HEK293T (cell line): ENCODE measurements around the gene TIMM9.

Experiments used
- ARNT ChIP-seq: fragments of 450-650 bp; IDR thresholded peaks from 2 replicates; pipeline ENCODE4 v1.6.1; 2017; ENCODE audit warnings: mild to moderate bottlenecking
- BHLHE40 ChIP-seq: fragments of 450-650 bp; IDR thresholded peaks from 2 replicates; pipeline ENCODE4 v1.6.1; 2016; ENCODE audit warnings: mild to moderate bottlenecking, moderate library complexity, borderline replicate concordance
- FOXM1 ChIP-seq: fragments of 450-650 bp; IDR thresholded peaks from 2 replicates; pipeline ENCODE4 v1.6.1; 2017; ENCODE audit warnings: mild to moderate bottlenecking, borderline replicate concordance
- LEF1 ChIP-seq: fragments of 450-650 bp; IDR thresholded peaks from 2 replicates; pipeline ENCODE4 v1.6.1; 2017; ENCODE audit warnings: mild to moderate bottlenecking, borderline replicate concordance
- SUZ12 ChIP-seq: fragments of 450-650 bp; IDR thresholded peaks from 2 replicates; pipeline ENCODE4 v1.6.1; 2016; ENCODE audit warnings: mild to moderate bottlenecking

DNA sequence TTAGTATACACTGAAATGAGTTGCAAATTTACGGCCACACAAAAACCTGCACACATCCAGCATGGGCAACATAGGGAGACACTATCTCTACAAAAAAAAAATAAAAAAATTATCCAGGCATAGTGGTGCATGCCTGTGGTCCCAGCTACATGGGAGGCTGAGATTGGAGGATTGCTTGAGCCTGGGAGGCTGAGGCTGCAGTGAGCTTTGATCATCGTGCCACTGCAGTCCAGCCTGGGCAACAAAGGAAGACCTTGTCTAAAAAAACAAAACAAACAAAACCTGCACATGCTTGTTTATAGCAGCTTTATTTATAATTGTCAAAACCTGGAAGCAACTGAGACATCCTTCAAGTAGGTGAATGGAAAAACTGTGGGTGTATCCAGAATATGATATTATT is 36.5 kb downstream of the TIMM9 start:
- no peak for TF ChIP-seq FOXM1
- no peak for TF ChIP-seq ARNT
- no peak for TF ChIP-seq LEF1
- no peak for TF ChIP-seq SUZ12
- no peak for TF ChIP-seq BHLHE40
